ENCODE measurements around the gene GALE. TPM values are rescaled to one million over a fixed set of nuclear protein-coding genes. Genes with fewer than 3 reads are reported as not detected.

The GALE gene
- 10 to 100 TPM; 34.8 to 71.6 TPM for total RNA-seq

GRCh38 chr1:23800400-23801337 lies at the start of gene GALE:
Gene GALE, minus strand, starts transcription at chr1:23800754. Its CDS starts 1,747 bp downstream, at chr1:23799007.

GRCh38 chr1:23825076-23825761 lies 24.7 kb upstream of the GALE start, which contains the start of gene HMGCL:
Gene HMGCL, minus strand, starts transcription at chr1:23825429. Its CDS starts 14 bp downstream, at chr1:23825415.

GRCh38 chr1:23790696-23791515 lies 9.6 kb downstream of the GALE start, which contains the start of gene LYPLA2:
Gene LYPLA2, plus strand, starts transcription at chr1:23791145. Its CDS starts 1,538 bp downstream, at chr1:23792683.

GRCh38 chr1:23777979-23778814 lies 22.4 kb downstream of the GALE start, which contains the start of gene PITHD1:
Gene PITHD1, plus strand, starts transcription at chr1:23778418. Its CDS starts 98 bp downstream, at chr1:23778516.

Other genes starting within 250 kb of the GALE start
- gene ID3, start 241.3 kb downstream of the GALE start, total RNA-seq: 1 to 10 TPM; 4.0 to 6.2 TPM
- gene RPL11, start 108.9 kb downstream of the GALE start, total RNA-seq: 100 to 1,000 TPM; 322 to 481 TPM
- gene ELOA, start 57.3 kb downstream of the GALE start, total RNA-seq: 10 to 100 TPM; 55.1 to 60.3 TPM
- 10 to 100 TPM; 37.6 to 42.0 TPM for gene PITHD1, start 22.3 kb downstream of the GALE start, total RNA-seq
- 10 to 100 TPM; 69.5 to 93.2 TPM for gene LYPLA2, start 9.6 kb downstream of the GALE start, total RNA-seq
- 10 to 100 TPM; 22.3 to 33.0 TPM for gene HMGCL, start 24.7 kb upstream of the GALE start, total RNA-seq
- gene FUCA1, start 67.5 kb upstream of the GALE start, total RNA-seq: 10 to 100 TPM; 10.7 to 16.9 TPM
- not detected for gene CNR2, start 112.6 kb upstream of the GALE start, total RNA-seq
- gene PNRC2, start 159.1 kb upstream of the GALE start, total RNA-seq: 10 to 100 TPM; 64.0 to 67.9 TPM
- 100 to 1,000 TPM in 1 of 2 donors, 10 to 100 TPM in 1; 60.9 to 100 TPM for gene SRSF10, start 179.6 kb upstream of the GALE start, total RNA-seq